ENCODE results near the gene SPOCK1. TPM values are rescaled to one million over a fixed set of nuclear protein-coding genes. Genes with fewer than 3 reads are reported as not detected.
A peak's percentile ranks its signal among the peaks of the same experiment; 100 is the strongest.

Gene SPOCK1
- total RNA-seq, 1 experiment from 2014 or later = 222 TPM

DNA sequence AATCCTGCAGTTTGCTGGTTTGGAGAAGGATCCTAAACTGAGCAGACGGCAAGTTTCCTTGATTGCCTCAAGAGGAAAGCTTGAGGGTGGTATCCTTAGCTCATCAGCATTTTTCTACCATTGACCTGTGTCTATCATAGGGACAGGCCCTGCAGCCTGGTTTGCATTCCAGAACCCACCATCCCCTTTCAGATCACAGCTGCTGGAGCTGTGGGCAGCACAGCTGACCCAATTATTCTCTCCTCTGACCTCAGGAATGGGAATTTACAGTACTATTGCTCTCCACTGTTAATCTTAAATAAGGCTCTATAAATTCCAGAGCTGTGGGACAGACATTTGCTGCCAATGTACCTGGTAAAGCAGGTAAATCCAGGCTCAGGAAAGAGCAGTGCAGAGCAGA, 163.0 kb downstream of the SPOCK1 start:
- no peak for DNase-seq (ENCODE audit: extremely low read depth, low read depth)

DNA sequence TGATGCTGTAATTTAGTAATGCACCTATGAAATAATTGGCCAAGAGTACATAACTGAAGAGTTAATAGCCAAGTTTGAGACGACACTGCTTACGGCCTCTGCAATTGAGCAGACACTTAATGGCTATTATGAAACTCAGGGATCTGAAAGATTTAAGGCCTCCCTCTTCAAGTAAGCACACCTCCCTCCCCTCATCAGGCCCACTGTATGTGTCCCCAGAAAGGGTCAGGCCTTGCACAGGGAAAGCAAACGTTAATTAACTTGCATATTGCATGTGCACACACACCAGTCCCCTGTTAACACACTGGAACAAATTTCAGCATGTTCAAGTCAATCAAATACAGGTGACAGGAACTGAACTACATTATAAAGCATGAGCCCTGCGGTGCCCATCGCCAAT, 163.6 kb downstream of the SPOCK1 start:
- no peak for DNase-seq (ENCODE audit: extremely low read depth, low read depth)

DNA sequence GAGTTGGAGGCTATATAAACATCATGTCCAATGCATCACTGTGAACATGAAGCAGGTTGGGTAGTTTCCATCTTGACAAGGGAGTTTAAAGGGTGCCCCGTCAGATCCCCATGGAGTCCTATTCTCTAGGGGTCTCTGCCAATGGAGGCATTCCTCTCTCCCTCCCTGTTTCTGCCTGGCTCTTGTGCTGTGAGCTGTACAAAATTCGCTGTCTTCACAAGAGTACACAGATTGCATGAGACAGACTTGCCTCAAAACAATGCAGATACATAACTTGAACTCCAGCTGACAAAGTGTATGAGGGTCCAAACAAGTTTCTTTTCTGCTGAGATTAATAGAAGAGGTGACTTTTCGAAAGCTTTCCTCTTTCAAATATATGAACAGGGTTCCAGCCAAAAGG, 165.2 kb downstream of the SPOCK1 start:
- DNase-seq (ENCODE audit: extremely low read depth, low read depth) = no peak

DNA sequence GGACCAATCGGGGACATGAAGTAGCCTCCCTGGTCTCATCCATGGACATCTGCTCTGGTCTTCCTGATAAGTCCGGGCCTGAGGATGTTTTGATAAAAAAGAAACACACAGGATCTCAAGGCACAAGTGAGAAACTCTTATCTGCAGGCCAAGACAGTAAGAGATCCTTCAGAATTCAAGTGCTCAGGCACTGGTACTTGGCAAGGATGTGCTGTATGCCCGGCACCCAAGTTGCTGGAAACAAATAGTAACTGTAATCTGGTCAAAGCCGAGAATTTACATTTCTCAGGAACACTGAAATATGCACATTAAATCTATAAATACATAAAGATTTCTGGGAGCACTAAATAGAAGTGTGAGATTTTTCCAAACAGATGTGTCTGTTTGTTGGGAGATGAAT, 165.7 kb downstream of the SPOCK1 start:
- DNase-seq (ENCODE audit: extremely low read depth, low read depth) = no peak

DNA sequence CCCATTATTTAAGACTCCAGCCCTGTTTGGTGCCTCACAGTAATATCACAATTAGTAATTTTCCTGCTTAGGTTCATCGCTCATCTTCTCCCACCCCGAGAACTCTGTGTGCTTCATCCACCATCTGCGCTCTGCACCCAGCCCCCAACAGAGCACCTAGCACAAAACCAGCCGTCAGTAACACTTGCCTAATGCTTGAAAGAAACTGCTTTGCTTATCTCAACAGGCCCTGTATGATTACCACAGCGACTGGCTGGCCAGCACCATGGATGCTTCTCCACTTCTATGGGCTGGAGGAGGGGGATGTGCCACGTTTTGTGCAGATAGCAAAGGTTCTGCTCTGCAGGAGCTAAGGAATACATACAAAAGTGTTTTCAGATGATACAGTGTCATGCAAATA, 166.8 kb downstream of the SPOCK1 start:
- DNase-seq (ENCODE audit: extremely low read depth, low read depth) = no peak

DNA sequence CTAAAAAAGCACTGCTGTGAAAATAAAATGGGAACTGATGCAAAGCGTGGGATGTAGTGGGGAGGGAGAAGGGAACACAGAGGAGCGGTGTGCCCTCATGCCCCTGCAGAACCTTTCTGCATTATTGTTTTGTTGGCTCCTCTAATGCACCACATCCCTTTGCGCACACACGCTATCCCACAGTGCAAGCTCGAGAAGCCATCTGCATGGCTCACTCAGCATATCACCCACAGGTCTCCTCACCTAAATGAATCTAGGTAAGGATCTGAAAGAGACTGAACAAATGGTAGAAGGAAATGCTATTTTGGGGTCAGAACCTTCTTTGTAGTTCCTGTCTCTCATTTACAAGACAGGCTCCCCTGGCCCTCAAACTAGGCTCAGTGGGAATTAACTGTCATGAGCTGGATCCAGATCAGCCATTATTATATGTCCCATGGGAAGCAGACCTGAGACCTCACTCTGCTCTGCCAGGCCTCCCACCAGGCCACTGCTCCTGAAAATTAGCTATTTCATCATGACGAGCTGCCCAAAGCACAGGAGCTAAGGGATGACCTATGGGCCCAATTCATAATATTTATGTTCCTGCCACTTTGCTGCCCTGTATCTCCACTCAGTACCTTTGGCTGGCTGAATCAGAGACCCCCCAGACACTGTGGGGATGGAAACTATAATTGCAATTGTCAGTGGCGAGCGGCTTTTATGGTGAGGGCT, 169.4 kb downstream of the SPOCK1 start:
- DNase-seq (ENCODE audit: extremely low read depth, low read depth) = no peak

DNA sequence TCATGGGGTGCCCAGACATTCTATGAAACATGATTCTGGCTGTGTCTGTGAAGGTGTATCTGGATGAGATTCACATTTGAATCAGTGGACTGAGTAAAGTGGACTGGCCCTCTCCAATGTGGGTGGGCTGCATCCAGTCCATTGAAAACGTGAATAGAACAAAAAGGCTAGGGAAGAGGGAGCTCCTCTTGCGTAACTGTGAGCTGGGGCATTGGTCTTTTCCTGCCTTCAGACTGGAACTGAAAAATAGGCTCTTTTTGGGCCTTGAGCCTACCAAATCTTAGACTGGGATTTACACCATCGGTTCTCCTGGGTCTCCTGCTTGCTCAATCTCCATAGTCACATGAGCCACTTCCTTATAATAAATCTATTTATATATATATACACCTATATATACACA, 170.1 kb downstream of the SPOCK1 start:
- no peak for DNase-seq (ENCODE audit: extremely low read depth, low read depth)

DNA sequence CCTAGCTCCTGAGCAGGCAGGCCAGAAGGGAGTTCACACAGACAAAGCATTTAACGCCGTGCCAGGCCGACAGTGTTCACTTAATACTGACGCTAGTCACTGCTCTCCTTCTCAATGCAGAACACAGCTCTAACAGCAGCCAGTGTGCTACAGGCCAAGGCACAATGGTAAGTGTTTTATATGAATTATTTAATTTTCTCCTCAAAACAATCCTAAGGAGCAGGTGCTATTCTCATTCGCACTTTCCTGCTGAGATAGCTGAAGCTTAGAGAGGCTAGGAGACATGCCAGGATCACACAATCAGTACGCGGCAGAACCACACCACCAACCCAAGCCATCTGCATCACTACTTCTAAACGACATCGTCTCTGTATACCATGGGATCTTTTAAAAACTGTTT, 170.7 kb downstream of the SPOCK1 start:
- DNase-seq (ENCODE audit: extremely low read depth, low read depth) = no peak

DNA sequence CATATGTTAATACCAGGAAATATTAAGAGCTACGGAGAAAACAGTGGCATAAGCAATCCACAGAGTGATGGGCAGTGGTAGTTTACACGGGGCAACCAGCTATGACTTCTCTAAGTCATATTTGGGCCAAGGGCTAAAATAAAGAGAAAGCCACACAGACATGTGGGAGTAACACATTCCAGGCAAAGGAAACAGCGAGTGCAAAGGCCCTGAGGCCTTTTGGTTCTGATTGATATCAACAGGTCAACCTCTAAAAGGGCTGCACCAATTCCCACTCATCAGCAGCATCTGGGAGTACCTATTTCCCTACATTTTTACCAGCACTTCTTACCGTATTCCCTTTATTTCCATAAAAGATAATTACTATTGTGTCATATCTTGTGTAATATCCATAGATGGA, 173.4 kb downstream of the SPOCK1 start:
- no peak for DNase-seq (ENCODE audit: extremely low read depth, low read depth)

DNA sequence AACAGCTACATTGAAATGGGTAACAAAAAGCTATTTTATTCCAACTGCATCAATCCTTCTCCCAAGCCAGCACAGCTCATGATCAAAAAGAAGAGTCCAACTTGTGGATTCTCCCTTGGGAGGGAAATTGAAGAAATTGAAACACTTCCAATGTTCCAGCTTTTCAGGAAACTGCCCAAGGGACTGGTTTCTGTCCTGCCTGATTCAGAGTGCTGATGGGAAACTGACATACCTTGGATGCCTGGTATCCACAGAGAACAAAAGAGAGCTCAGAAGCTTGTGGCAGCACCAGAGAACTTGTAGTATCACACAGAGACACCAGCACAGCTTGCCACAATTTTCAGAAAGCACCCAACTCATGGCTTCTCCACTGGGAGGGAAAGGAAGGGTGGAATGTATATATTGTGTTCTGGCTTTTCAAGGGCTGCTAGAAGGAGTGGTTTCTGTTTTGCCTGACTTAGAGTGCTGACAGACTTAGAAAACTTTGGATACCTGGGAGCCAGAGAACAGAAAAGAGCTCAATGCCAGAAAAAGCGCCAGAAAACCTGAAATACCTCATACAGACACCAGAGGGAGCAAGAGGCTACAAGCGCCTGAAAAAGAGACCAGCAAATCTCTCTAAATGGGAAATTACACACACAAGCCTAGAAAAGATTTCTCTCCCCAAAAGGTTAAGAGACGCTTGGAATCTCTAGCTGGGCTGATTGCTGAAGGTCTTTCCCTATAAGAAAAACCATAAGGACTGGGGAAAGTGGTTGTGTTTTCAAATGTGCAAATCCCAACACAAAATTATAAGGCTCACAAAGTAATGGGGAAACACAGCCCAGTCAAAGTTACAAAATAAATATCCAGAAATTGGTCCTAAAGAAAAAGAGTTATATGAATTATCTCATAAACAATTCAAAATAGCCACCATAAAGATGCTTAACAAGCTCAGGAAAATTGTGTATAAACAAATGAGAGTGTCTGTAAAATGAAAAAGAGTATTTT, 178.8 kb downstream of the SPOCK1 start:
- DNase-seq (ENCODE audit: extremely low read depth, low read depth) = peak; percentile 57

DNA sequence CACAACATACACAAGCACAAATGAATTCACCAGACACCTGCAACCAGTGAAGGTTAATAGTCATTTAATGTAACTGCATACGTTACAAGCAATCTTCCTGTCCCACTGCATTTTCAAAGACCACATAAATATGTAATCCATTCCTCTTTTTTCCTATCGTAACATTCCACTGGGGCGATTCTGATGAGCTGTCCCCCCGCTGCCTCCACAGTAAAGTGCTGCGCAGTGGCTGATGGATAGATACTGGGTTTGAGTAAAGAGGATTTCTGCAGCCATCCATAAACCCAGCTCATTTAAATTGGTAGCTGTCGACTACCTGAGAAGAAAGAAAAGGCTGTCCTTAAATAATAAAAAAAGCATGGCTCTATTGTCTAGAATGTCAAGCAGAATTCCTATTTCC, 181.1 kb downstream of the SPOCK1 start:
- no peak for DNase-seq (ENCODE audit: extremely low read depth, low read depth)

DNA sequence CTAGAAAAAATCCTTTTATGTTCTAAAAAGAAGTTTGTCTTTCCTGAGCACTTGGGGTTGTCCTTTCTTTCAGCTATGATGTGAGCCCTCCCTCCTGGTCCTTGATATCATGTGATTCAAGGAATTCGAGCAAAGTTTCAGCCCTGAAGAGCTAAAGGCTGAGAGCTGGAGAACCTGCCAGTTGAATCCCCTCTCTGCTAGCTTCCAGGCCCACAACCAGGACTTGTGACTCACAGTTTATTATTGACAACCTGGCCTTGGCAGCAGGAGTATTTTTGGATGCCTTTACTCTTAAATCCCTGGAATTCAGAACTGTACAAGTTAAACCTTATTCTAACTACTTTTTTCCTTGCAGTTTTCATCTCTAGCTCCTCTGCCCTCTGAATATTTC, 182.8 kb downstream of the SPOCK1 start:
- DNase-seq (ENCODE audit: extremely low read depth, low read depth) = no peak

DNA sequence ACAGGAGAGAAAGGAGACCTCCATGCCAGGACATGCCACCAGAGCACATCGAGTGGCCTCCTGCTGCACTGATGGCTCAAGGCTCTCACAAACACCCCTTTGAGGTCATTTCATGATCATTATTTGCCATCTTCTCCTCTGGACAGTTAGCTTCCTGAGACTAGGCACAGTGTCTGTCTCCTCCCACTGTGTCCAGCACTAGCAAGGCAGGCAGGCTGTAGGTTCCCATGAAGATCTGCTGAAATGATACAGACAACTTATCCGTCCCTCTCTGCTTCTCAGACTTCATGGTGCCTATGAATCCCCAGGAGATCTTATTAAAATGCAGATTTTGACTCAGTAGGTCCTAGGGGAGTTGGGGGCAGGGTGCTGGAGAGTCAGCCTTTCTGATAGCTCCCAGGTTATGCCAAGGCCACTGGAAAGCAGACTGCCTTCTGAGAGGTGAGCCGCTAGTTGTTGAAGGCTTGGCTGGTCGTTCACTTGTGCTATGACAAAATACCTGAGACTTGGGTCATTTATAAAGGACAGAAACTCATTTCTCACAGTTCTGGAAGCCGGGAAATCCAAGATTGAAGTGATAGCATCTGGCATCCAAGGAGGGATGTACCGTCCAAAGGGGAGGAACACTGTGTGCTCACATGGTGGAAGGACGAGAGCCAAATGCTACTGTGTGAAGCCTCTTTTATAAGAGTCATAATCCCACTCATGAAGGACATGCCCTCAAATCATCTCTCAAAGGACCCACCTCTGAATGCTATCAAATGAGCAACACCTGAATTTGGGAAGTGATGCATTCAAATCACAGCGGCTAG, 183.4 kb downstream of the SPOCK1 start:
- DNase-seq (ENCODE audit: extremely low read depth, low read depth) = no peak

DNA sequence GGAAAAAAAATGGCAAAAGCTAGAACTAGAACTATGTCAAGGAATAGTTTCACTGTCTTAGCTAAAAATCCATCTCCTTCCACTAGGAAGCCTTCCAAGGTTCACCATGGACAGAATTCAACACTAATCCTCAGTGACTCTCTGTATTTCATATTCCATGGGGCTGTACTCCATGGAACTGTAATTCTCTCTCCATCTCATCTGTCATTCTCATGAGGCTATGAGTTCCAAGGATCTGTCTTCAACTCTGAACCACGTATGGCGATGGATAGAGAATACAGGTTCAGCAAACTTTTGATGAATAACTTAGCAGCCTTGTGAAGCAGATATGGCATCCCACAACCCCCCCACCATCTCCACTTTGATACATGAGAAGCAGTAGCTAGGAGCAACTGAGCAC, 184.0 kb downstream of the SPOCK1 start:
- no peak for DNase-seq (ENCODE audit: extremely low read depth, low read depth)

DNA sequence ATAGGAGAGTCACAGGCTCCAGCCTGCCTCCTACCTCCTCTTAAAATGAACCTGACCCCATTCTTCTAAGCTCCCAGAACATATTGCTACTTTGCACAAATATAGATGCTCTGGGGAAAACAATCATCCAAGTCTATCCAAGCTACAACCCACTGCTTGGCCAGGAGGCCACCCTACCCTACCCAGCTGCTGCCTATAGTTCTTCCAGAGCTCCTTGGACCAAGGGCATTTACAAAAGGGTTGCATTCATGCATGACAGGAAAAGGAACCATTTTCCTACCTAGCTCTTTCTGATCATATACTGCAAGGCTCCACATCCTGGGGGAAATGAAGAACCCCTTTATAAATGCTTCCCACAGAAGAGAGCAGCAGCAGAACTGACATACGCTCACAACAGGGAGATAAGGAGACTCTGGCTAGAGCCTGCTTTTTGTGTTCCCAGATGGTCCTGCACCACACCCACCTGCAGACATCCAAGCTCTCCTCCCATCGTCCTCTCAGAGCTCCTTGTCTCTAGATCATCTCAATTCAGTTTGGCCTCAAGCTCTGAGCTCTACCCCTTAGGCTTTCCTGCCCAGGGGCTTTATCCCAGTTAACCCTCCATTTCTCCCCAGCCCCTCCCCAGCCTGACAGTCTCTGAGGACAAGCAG, 185.5 kb downstream of the SPOCK1 start:
- no peak for DNase-seq (ENCODE audit: extremely low read depth, low read depth)

DNA sequence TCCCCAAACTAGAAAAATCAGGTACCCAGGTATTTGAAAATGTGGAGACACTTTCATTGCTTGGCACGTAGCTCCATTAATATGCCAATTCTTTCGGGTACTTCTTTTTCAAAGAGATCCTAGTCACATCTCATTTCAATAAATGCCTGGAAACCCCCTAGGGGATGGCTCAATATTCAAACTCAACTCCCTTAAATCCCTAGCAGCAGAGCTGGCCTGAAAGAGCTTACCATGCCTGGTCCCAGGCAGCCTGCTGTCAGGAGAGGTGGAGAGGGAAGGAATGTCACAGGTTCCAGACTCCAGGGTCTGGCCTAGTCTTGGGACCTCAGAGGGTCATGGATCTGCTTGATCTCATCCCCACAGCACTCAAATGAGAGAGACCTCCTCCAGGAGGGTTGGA, 187.1 kb downstream of the SPOCK1 start:
- no peak for DNase-seq (ENCODE audit: extremely low read depth, low read depth)

DNA sequence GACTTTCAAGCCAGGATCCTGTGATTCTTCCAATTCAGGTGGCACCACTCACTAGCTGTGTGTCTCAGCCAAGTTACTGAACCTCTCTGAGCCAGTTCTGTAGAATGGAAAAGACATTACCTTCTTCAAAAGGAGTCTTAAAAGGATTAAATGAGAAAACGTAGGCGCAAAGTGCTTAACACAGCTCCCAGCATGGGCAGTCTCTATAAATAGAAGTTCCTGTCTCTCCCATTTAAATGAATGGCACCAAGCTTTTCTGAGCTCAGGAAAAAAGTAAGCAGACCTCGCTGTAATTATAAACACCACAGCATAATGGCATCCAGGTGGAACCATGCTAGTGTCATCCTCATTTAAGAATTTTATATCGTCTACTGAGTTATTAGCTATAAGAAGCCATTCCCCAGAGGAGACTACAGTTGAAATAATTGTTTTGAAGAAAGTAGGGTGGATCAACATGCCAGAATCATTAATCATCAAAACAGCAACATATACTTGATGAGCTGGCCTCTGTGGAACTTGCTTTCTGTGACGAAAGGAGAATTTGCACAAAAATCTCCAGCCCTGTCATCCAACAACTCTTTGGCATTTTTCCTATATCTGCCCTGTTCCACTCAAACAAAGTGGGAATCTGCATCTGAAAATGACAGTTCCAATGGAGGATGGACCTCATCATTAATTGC, 188.9 kb downstream of the SPOCK1 start:
- peak; percentile 78 for DNase-seq (ENCODE audit: extremely low read depth, low read depth)

DNA sequence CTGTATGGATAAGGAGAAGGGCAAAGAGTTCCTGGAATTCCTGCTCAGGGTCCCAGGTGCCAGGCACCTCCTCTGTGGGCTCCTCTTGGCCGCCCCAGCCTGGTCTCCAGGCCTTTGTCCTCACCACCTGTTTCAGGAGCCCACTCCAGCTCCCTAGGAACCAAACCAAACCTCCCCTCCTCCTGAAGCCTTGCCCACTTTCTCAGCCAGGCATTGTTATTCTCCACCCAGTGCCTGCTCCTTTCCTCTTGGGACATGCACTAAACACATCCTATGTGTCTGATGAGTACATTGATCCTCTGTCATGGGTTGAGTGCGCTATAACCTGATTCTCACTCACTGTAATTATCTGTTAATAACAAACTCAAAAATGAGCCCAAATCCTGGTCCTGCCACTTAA, 189.8 kb downstream of the SPOCK1 start:
- no peak for DNase-seq (ENCODE audit: extremely low read depth, low read depth)

DNA sequence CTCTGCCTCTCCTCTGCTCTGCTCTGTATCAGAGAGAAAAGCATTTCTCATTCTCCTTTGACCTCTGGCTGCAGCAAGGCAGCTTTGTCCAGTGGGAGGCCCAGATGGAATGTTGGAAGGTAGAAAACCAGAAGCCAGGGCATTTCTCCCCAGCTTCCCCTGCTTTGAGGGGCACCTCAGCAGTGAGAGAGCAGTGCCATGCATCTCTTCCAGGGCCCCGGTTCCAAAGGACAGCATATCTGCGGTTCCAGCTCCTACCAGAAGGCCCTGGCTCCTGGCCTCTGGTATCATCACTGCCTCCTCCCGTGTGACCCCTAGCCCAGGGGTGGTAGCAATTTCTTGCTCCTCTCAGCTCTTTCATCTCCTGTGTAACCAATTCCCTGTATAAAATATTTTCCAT, 190.8 kb downstream of the SPOCK1 start:
- DNase-seq (ENCODE audit: extremely low read depth, low read depth) = no peak

DNA sequence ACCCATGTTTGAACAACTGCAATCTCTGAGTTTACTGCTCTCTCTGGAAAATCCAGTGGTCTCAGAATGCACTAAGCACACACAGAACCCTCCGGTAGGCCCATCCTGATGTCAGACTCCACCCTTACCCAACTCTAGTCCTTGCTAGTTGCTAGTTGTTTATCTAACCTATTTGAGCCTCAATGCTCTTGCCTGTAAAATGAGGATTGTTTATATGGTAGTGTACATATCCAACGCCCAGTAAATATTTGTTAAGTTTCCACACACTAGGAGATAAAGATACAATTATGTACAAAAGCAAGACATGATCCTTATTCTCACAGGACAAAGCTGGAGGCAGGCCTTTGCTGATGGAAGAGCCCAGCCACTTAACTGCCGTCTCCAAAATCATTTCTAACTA, 192.2 kb downstream of the SPOCK1 start:
- no peak for DNase-seq (ENCODE audit: extremely low read depth, low read depth)

Data from NCI-H460 (cell line).